Osteocyte (in vitro differentiated cells): ENCODE data around the gene CTSD. TPM values are rescaled to one million over a fixed set of nuclear protein-coding genes. Genes with fewer than 3 reads are reported as not detected.

Experiments used
- DNase-seq: peaks from one replicate; pipeline ENCODE4 v3.0.0; 2021; ENCODE audit warnings: mixed read lengths; ENCODE audit not compliant: unreplicated experiment; ENCODE audit errors: extremely low spot score
- H3K27ac Mint-ChIP-seq: one replicate; pipeline ENCODE4 v1.8.0; 2021; ENCODE audit warnings: mild to moderate bottlenecking, mixed read lengths; ENCODE audit not compliant: unreplicated experiment
- H3K27me3 Mint-ChIP-seq: one replicate; pipeline ENCODE4 v1.8.0; 2021; ENCODE audit warnings: mixed read lengths; ENCODE audit not compliant: unreplicated experiment
- H3K36me3 Mint-ChIP-seq: one replicate; pipeline ENCODE4 v1.8.0; 2021; ENCODE audit warnings: mixed read lengths; ENCODE audit not compliant: unreplicated experiment
- H3K4me1 Mint-ChIP-seq: one replicate; pipeline ENCODE4 v1.8.0; 2021; ENCODE audit warnings: mixed read lengths; ENCODE audit not compliant: unreplicated experiment
- H3K4me3 Mint-ChIP-seq: one replicate; pipeline ENCODE4 v1.8.0; 2021; ENCODE audit warnings: mild to moderate bottlenecking, moderate library complexity, mixed read lengths; ENCODE audit not compliant: unreplicated experiment
- H3K9me3 Mint-ChIP-seq: one replicate; pipeline ENCODE4 v1.8.0; 2021; ENCODE audit warnings: mixed read lengths; ENCODE audit not compliant: unreplicated experiment
- total RNA-seq: library from RNA; stranded (reverse); gene quantifications from 2 replicates; pipeline ENCODE4 v1.2.1, GENCODE V29; 2021
- TF ChIP-seq, protein P1 (sequence below): fragments of 200-600 bp; sonication (generic); IDR thresholded peaks from 2 replicates; pipeline ENCODE4 v1.5.0; 2021; ENCODE audit warnings: antibody characterized with exemption, mild to moderate bottlenecking, moderate library complexity

CTSD gene
- total RNA-seq, 1 donor from 2014 or later = 2,062 TPM

DNA sequence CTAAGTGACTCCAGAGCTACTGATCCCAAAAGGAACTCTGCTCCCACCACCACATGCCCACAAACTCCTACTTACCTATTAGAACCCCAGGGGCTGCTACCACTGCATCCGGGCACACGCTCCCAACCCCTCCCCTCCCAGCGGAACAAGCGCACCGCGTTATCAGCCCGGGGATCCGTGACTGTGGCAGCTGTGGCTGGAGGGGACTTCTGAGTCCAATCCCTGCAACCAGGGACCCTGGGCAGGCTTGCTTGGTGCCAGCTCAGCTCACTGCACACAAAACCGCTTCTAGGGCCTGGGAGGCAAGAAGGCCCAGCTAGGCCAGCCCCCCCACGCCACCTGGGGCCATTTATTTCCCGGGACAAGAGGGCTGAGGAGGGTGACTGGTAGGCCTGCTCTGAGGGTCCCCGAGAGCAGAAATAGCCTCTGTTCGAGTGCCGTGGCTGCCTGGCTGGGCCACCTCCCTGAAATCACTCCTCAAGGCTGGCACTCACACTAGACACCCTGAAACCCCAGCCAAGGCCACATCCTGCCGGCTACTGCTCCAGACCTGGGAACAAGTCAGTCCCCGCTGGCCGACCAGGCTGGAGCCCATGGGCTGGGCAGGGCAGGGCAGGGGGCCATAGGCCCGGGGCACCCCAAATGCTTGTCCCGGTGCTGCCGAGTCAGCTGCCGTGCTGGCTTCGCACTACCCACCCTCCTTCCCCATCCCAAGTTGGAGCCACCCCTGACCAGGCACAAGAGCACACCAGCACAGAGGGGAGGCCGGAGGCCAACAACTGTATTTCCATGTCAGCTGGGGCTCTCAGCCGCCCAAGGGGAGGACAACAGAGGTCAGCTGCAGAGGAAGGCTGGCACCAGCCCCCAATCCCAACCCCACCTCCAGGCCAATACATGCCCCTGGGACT, 11.5 kb downstream of the CTSD start:
- no peaks in the 10 kb centered on the region for H3K9me3 Mint-ChIP-seq
- DNase-seq = no peak
- no peak overlapping the region for H3K4me3 Mint-ChIP-seq
- TF ChIP-seq, protein P1, sequence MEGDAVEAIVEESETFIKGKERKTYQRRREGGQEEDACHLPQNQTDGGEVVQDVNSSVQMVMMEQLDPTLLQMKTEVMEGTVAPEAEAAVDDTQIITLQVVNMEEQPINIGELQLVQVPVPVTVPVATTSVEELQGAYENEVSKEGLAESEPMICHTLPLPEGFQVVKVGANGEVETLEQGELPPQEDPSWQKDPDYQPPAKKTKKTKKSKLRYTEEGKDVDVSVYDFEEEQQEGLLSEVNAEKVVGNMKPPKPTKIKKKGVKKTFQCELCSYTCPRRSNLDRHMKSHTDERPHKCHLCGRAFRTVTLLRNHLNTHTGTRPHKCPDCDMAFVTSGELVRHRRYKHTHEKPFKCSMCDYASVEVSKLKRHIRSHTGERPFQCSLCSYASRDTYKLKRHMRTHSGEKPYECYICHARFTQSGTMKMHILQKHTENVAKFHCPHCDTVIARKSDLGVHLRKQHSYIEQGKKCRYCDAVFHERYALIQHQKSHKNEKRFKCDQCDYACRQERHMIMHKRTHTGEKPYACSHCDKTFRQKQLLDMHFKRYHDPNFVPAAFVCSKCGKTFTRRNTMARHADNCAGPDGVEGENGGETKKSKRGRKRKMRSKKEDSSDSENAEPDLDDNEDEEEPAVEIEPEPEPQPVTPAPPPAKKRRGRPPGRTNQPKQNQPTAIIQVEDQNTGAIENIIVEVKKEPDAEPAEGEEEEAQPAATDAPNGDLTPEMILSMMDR = no peak
- no peaks in the 10 kb centered on the region for H3K27me3 Mint-ChIP-seq
- H3K4me1 Mint-ChIP-seq = peaks cover 56% of the 10 kb centered on the region
- peaks cover 22% of the 10 kb centered on the region for H3K36me3 Mint-ChIP-seq
- peak overlapping the region; percentile 31 for H3K27ac Mint-ChIP-seq

GRCh38 chr11:1751531-1751921, 12.2 kb downstream of the CTSD start:
- Mint-ChIP-seq H3K9me3 (no peaks in the 10 kb centered on the region), H3K4me1 (peaks cover 56% of the 10 kb centered on the region), H3K36me3 (peaks cover 19% of the 10 kb centered on the region), H3K27me3 (no peaks in the 10 kb centered on the region), H3K4me3 (no peak overlapping the region), H3K27ac (peak overlapping the region; percentile 31)
- DNase-seq = no peak
- TF ChIP-seq, protein P1 = no peak

- TF ChIP-seq, protein P1 = no peak
- peaks cover 19% of the 10 kb centered on the region for H3K36me3 Mint-ChIP-seq
- no peaks in the 10 kb centered on the region for H3K9me3 Mint-ChIP-seq
Measured at GRCh38 chr11:1750840-1751530, 12.7 kb downstream of the CTSD start.

DNA sequence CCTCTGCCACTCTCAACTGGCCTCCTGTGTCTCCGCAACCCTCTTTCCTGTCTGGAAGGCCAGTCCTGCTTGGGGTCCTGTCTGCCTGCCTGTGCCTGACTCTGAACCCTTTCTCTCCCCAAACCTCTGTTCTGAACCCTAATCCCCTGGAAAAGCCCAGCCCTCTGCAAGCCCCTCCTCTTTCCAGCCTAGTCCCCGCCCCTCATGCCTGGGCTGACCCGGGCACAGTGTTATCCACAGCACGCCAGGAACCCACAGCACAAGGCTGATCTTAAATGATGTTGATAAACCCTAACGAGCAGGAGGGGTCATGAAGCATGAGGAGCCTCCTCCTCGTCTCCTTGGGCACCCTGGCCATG, 13.3 kb downstream of the CTSD start, which contains the start of gene IFITM10:
Gene IFITM10 (minus strand): TSS at position 115 of the 359 bp plus-strand sequence. CDS start 153 bp downstream, outside the sequence.
- no peaks in the 10 kb centered on the region for H3K27me3 Mint-ChIP-seq
- H3K27ac Mint-ChIP-seq = peak within 1 kb of the TSS; percentile 89
- H3K4me3 Mint-ChIP-seq = peak within 1 kb of the TSS; percentile 80
- peaks cover 18% of the 10 kb centered on the region for H3K36me3 Mint-ChIP-seq
- DNase-seq = peak; percentile 83
- H3K4me1 Mint-ChIP-seq = peaks cover 52% of the 10 kb centered on the region
- TF ChIP-seq, protein P1 = no peak
- no peaks in the 10 kb centered on the region for H3K9me3 Mint-ChIP-seq

More at GRCh38 chr11:1750840-1751530, 12.7 kb downstream of the CTSD start:
- peak; percentile 84 for DNase-seq
- Mint-ChIP-seq H3K27me3 (no peaks in the 10 kb centered on the region), H3K27ac (peak overlapping the region; percentile 89), H3K4me3 (peak overlapping the region; percentile 80), H3K4me1 (peaks cover 56% of the 10 kb centered on the region)
